T-helper 1 cell treated with Interleukin-12 subunit alpha and Interleukin-12 subunit beta and Interleukin-4 antibody, amounts not matched to agents 30 ng/mL and 1 ng/mL, for 36 hours (primary cell): ENCODE measurements around the gene OR51I2. TPM values are rescaled to one million over a fixed set of nuclear protein-coding genes. Genes with fewer than 3 reads are reported as not detected.

ENCODE experiments used
- intact Hi-C: fragments of 100-400 bp; cut with micrococcal nuclease; formaldehyde crosslinking; loops from one replicate; pipeline ENCODE4 v1.15.1; 2024
- total RNA-seq: library from RNA; stranded (reverse); gene quantifications from 2 replicates; pipeline ENCODE4 v1.2.3, GENCODE V29; 2022

Gene OR51I2
- total RNA-seq, 1 donor from 2014 or later: not detected

- intact Hi-C loops: no loop called here
These were observed 56.4 kb downstream of the OR51I2 start for GRCh38 chr11:5505363-5506048.

Other genes with a start within 250 kb of the OR51I2 start
- gene OR51V1, start 248.6 kb upstream of the OR51I2 start, total RNA-seq: not detected in 2 replicates
- gene HBB, start 222.3 kb upstream of the OR51I2 start, total RNA-seq: not detected in 2 replicates
- gene HBD, start 214.8 kb upstream of the OR51I2 start, total RNA-seq: not detected in 2 replicates
- not detected in 2 replicates for gene HBG1, start 199.5 kb upstream of the OR51I2 start, total RNA-seq
- not detected in 2 replicates for gene HBG2, start 194.5 kb upstream of the OR51I2 start, total RNA-seq
- gene HBE1, start 179.4 kb upstream of the OR51I2 start, total RNA-seq: not detected in 2 replicates
- not detected in 2 replicates for gene OR51B4, start 147.4 kb upstream of the OR51I2 start, total RNA-seq
- gene OR51B2, start 125.0 kb upstream of the OR51I2 start, total RNA-seq: not detected in 2 replicates
- not detected in 2 replicates for gene OR51B5, start 105.8 kb upstream of the OR51I2 start, total RNA-seq
- not detected in 2 replicates for gene OR51B6, start 97.8 kb upstream of the OR51I2 start, total RNA-seq
- not detected in 2 replicates for gene OR51M1, start 65.5 kb upstream of the OR51I2 start, total RNA-seq
- not detected in 2 replicates for gene OR51Q1, start 27.2 kb upstream of the OR51I2 start, total RNA-seq
- not detected in 2 replicates for gene OR51I1, start 7.8 kb upstream of the OR51I2 start, total RNA-seq
- gene OR52D1, start 39.4 kb downstream of the OR51I2 start, total RNA-seq: not detected in 2 replicates
- gene UBQLN3, start 60.6 kb downstream of the OR51I2 start, total RNA-seq: 0.20 TPM in 1 of 2 replicates, not detected in the other
- gene UBQLNL, start 67.4 kb downstream of the OR51I2 start, total RNA-seq: 0.12 and 0.34 TPM in 2 replicates
- gene OR52H1, start 99.2 kb downstream of the OR51I2 start, total RNA-seq: 0.20 TPM in 1 of 2 replicates, not detected in the other
- gene OR52B6, start 131.6 kb downstream of the OR51I2 start, total RNA-seq: not detected in 2 replicates
- gene TRIM6, start 147.3 kb downstream of the OR51I2 start, total RNA-seq: 0.07 and 0.10 TPM in 2 replicates
- 9.7 and 9.8 TPM in 2 replicates for gene TRIM34, start 175.7 kb downstream of the OR51I2 start, total RNA-seq
- 22.1 and 24.0 TPM in 2 replicates for gene TRIM5, start 235.8 kb downstream of the OR51I2 start, total RNA-seq
- 280 and 282 TPM in 2 replicates for gene TRIM22, start 240.5 kb downstream of the OR51I2 start, total RNA-seq